K562 (cell line): ENCODE measurements around the gene CIAPIN1. TPM values are rescaled to one million over a fixed set of nuclear protein-coding genes. Genes with fewer than 3 reads are reported as not detected.
A peak's percentile ranks its signal among the peaks of the same experiment; 100 is the strongest.

ENCODE experiments used
- ATF4 ChIP-seq: fragments of 450-650 bp; formaldehyde crosslinking; IDR thresholded peaks from 2 replicates; pipeline ENCODE4 v1.4.0; 2022; ENCODE audit warnings: mild to moderate bottlenecking, moderate library complexity
- BRF1 ChIP-seq: IDR thresholded peaks from 3 replicates; pipeline ENCODE4 v1.6.1; 2011; ENCODE audit warnings: borderline replicate concordance, mild to moderate bottlenecking; ENCODE audit not compliant: insufficient read length; ENCODE audit errors: extremely low read depth
- CBFA2T3 ChIP-seq: fragments of 450-650 bp; IDR thresholded peaks from 2 replicates; pipeline ENCODE4 v1.6.1; 2017
- CHD1 ChIP-seq: fragments of 200-600 bp; sonication (generic); IDR thresholded peaks from one replicate; pipeline ENCODE4 v1.6.1; 2012; ENCODE audit warnings: mild to moderate bottlenecking, moderate library complexity, low read length, inconsistent platforms
- CTCF ChIP-seq, 3 experiments: IDR thresholded peaks in 2 of 3; conservative IDR thresholded peaks in 1 of 3; 2 replicates each; pipeline ENCODE4 v1.5.1; 2011 to 2012; ENCODE audit warnings: low read length in 3 of 3, mild to moderate bottlenecking in 3 of 3, control low read depth in 2 of 3, improper control_type of control experiment in 1 of 3, inconsistent platforms in 1 of 3, low read depth in 1 of 3, mixed read lengths in 1 of 3, moderate library complexity in 1 of 3; ENCODE audit not compliant: insufficient read depth in 2 of 3
- FOXJ3 ChIP-seq: sonication (generic); formaldehyde crosslinking; IDR thresholded peaks from 2 replicates; pipeline ENCODE4 v1.4.0; 2020; ENCODE audit warnings: mild to moderate bottlenecking, missing genetic modification reagents
- ILK ChIP-seq: fragments of 450-650 bp; IDR thresholded peaks from 2 replicates; pipeline ENCODE4 v1.6.1; 2016; ENCODE audit warnings: missing genetic modification characterization, low read depth, mild to moderate bottlenecking, missing compliant biosample characterization, moderate library complexity, borderline replicate concordance
- KLF1 ChIP-seq: fragments of 450-650 bp; IDR thresholded peaks from 2 replicates; pipeline ENCODE4 v1.6.1; 2016; ENCODE audit warnings: missing genetic modification characterization, missing compliant biosample characterization
- USF1 ChIP-seq: sonication (generic); formaldehyde crosslinking; IDR thresholded peaks from 2 replicates; pipeline ENCODE4 v1.9.0; 2022; ENCODE audit warnings: mild to moderate bottlenecking, missing genetic modification reagents
- ZNF79 ChIP-seq: fragments of 250-450 bp; sonication (Bioruptor Pico); IDR thresholded peaks from 2 replicates; pipeline ENCODE4 v1.4.0; 2020; ENCODE audit warnings: low read depth, mild to moderate bottlenecking, moderate library complexity
- polyA plus RNA-seq, 8 experiments: library from polyadenylated mRNA; depleted of rRNA in 4 of 8; stranded (reverse) in 5 of 8; unstranded in 3 of 8; fragments of >200 nt; fragmentation: Nextera tagmentation in 2 of 8; fragmentation: Illumina TruSeq in 1 of 8; extraction: Ambion mirVana in 2 of 8; extraction: Trizol in 1 of 8; gene quantifications; 2 replicates each; pipeline versions ENCODE4 v1.2.1 to v1.2.3, GENCODE V29; 2011 to 2014; ENCODE audit warnings: inconsistent platforms in 1 of 8, missing spikeins in 1 of 8
- total RNA-seq, 7 experiments: library from RNA; depleted of rRNA in 6 of 7; stranded (reverse); fragments of >200 nt in 6 of 7; fragmentation: Illumina TruSeq in 2 of 7; extraction: Trizol in 2 of 7; gene quantifications; 2 replicates each; pipeline versions ENCODE4 v1.2.1 to v1.2.3, GENCODE V29; 2011 to 2021; ENCODE audit warnings: low replicate concordance in 1 of 7

CIAPIN1 gene
- total and polyA plus RNA-seq, 9 of the 15 experiments (the other 6 are each of a cell fraction or from before 2014, with no cell fraction given) = 71.8 to 263 (median 95.7) TPM

- no peak for TF ChIP-seq ATF4 (CRISPR knock-in tag)
- TF ChIP-seq USF1 = no peak
- TF ChIP-seq CHD1 = no peak
- no peak for TF ChIP-seq ZNF79
- no peak for TF ChIP-seq KLF1 (tag)
- no peak for TF ChIP-seq BRF1
- no peak for TF ChIP-seq ILK (tag)
- no peak for TF ChIP-seq CBFA2T3
- TF ChIP-seq CTCF (IDR thresholded peaks at IDR 0.05 in 2 of 3, conservative IDR thresholded peaks at IDR 0.05 in 1 of 3; ENCODE audit: insufficient read depth in 2 of 3, low read depth in 1 of 3, low read length in 3 of 3) = peak in 1 of 3 experiments; percentile 7; a peak in 1 of 6 replicates
- TF ChIP-seq FOXJ3 (CRISPR knock-in tag) = no peak
- TF ChIP-seq, all 486 proteins: peak for 5
Measured at GRCh38 chr16:57409870-57410587, 37.2 kb downstream of the CIAPIN1 start (continued).
